ENCODE results near the gene STX4.

- TF ChIP-seq CTCF (conservative IDR thresholded peaks at IDR 0.05) (no peak), EZH2 (IDR thresholded peaks at IDR 0.05; ENCODE audit: low read depth) (no peak)
Observed at GRCh38 chr16:31052114-31052513, 18.8 kb downstream of the STX4 start.
